ENCODE measurements around the gene ARHGAP20. TPM values are rescaled to one million over a fixed set of nuclear protein-coding genes. Genes with fewer than 3 reads are reported as not detected.

Gene ARHGAP20
- total and polyA plus RNA-seq, 2 of the 4 experiments (the other 2 are of a cell fraction), result 1.4 to 2.5 TPM

- Histone ChIP-seq H4K91ac (ENCODE audit: insufficient read depth, low read depth, low read length) (no peak overlapping the region), H3K18ac (ENCODE audit: low read depth, low read length) (no peak overlapping the region), H3K9me3 (ENCODE audit: control insufficient read depth, insufficient read depth, low read length) (no peaks in the 10 kb centered on the region), H3K23ac (ENCODE audit: low read depth, low read length) (no peak overlapping the region), H3K14ac (replicated peaks; ENCODE audit: low read depth, low read length) (no peak overlapping the region), H3K27ac (ENCODE audit: insufficient read depth, low read length) (no peak overlapping the region), H4K8ac (ENCODE audit: low read depth in 2 of 2, low read length in 2 of 2) (no peak overlapping the region), H3K79me1 (ENCODE audit: low read depth in 1 of 2, low read length in 2 of 2) (no peaks in the 10 kb centered on the region), H3K36me3 (ENCODE audit: control insufficient read depth, insufficient read depth, low read length) (peaks cover under 1% of the 10 kb centered on the region; the same call in 1 of the 2 replicates), H4K20me1 (ENCODE audit: insufficient read depth, low read length) (no peaks in the 10 kb centered on the region), H3K4me3 (ENCODE audit: insufficient read depth, low read depth, low read length) (no peak overlapping the region), H2AK9ac (replicated peaks; ENCODE audit: low read depth, low read length, poor library complexity) (no peak overlapping the region), H3K4ac (ENCODE audit: low read depth, low read length) (no peak overlapping the region), H3K9me1 (ENCODE audit: insufficient read depth, low read length) (0 out of 2 replicates have a peak, but pooled peaks cover 2% of the 10 kb centered on the region), H2AK5ac (ENCODE audit: low read depth, low read length) (no peak overlapping the region), H3K27me3 (ENCODE audit: control insufficient read depth, insufficient read depth, low read length) (no peaks in the 10 kb centered on the region), H2AFZ (replicated peaks; ENCODE audit: low read length, poor library complexity) (no peak overlapping the region), H2BK120ac (ENCODE audit: low read depth, low read length) (no peak overlapping the region), H3K4me1 (ENCODE audit: control insufficient read depth, insufficient read depth, low read length) (no peaks in the 10 kb centered on the region), H2BK15ac (ENCODE audit: low read depth, low read length) (no peak overlapping the region), H2BK20ac (ENCODE audit: low read depth, low read length) (no peak overlapping the region), H3K4me2 (ENCODE audit: low read depth, low read length) (no peak overlapping the region), H3K9ac (ENCODE audit: low read depth, low read length) (no peak overlapping the region), H3K56ac (ENCODE audit: extremely low read depth, insufficient read depth, low read length) (no peak overlapping the region), H2BK5ac (ENCODE audit: low read depth, low read length, poor library complexity, severe bottlenecking) (no peak overlapping the region), H4K5ac (ENCODE audit: low read depth, low read length) (no peak overlapping the region)
- POLR2A ChIA-PET (ENCODE audit: unreplicated experiment), result no interaction called here
- ATAC-seq (ENCODE audit: low read depth) (no peak), DNase-seq (no peak)
- no TSS peak for BruUV-seq (replicated peaks)
- CTCF ChIA-PET, result interaction anchor here (1.0 kb wide), 2 partner anchors 103 to 635 kb away, joined by 3 read pairs; no protein-coding TSS in a partner anchor
- dilution Hi-C loops (cut with HindIII; ENCODE audit: low sequenced_read_pairs, unreplicated experiment) (no loop called here), in situ Hi-C loops (cut with MboI; ENCODE audit: low sequenced_read_pairs) (no loop called here), intact Hi-C loops (cut with micrococcal nuclease) (no loop called here)
- no CpG with 5 or more reads among the region's 5 CpGs for WGBS, 2 experiments (ENCODE audit: extremely low coverage in 2 of 2, insufficient read length in 1 of 2)
- TF ChIP-seq, protein P1, sequence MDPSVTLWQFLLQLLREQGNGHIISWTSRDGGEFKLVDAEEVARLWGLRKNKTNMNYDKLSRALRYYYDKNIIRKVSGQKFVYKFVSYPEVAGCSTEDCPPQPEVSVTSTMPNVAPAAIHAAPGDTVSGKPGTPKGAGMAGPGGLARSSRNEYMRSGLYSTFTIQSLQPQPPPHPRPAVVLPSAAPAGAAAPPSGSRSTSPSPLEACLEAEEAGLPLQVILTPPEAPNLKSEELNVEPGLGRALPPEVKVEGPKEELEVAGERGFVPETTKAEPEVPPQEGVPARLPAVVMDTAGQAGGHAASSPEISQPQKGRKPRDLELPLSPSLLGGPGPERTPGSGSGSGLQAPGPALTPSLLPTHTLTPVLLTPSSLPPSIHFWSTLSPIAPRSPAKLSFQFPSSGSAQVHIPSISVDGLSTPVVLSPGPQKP (IDR thresholded peaks at IDR 0.05; ENCODE audit: borderline replicate concordance, low read depth, low read length), result no peak
- no peak for TF ChIP-seq RAD21 (IDR thresholded peaks at IDR 0.05; ENCODE audit: low read length)
- no peak for TF ChIP-seq RCOR1 (IDR thresholded peaks at IDR 0.05; ENCODE audit: insufficient replicate concordance, low read length)
- no peak for TF ChIP-seq MAFK (IDR thresholded peaks at IDR 0.05; ENCODE audit: low read depth, low read length)
- no peak for TF ChIP-seq CHD1 (IDR thresholded peaks at IDR 0.05; ENCODE audit: low read depth, low read length)
- TF ChIP-seq BHLHE40 (IDR thresholded peaks at IDR 0.05; ENCODE audit: low read depth, low read length), result no peak
- TF ChIP-seq MAZ (IDR thresholded peaks at IDR 0.05; ENCODE audit: borderline replicate concordance, low read depth, low read length), result no peak
- TF ChIP-seq FOS (IDR thresholded peaks at IDR 0.05; ENCODE audit: low read depth, low read length), result no peak
- TF ChIP-seq NFE2L2 (IDR thresholded peaks at IDR 0.05; ENCODE audit: low read depth, low read length), result no peak
- no peak for TF ChIP-seq POLR2A (IDR thresholded peaks at IDR 0.05; ENCODE audit: low read depth, low read length)
- TF ChIP-seq, protein P2, sequence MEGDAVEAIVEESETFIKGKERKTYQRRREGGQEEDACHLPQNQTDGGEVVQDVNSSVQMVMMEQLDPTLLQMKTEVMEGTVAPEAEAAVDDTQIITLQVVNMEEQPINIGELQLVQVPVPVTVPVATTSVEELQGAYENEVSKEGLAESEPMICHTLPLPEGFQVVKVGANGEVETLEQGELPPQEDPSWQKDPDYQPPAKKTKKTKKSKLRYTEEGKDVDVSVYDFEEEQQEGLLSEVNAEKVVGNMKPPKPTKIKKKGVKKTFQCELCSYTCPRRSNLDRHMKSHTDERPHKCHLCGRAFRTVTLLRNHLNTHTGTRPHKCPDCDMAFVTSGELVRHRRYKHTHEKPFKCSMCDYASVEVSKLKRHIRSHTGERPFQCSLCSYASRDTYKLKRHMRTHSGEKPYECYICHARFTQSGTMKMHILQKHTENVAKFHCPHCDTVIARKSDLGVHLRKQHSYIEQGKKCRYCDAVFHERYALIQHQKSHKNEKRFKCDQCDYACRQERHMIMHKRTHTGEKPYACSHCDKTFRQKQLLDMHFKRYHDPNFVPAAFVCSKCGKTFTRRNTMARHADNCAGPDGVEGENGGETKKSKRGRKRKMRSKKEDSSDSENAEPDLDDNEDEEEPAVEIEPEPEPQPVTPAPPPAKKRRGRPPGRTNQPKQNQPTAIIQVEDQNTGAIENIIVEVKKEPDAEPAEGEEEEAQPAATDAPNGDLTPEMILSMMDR (conservative IDR thresholded peaks at IDR 0.05; ENCODE audit: low read depth, low read length), result no peak
- no peak for TF ChIP-seq USF2 (IDR thresholded peaks at IDR 0.05; ENCODE audit: low read depth, low read length)
- no peak for TF ChIP-seq CEBPB (IDR thresholded peaks at IDR 0.05; ENCODE audit: low read depth, low read length)
- no peak for TF ChIP-seq RFX5 (IDR thresholded peaks at IDR 0.05; ENCODE audit: low read depth, low read length)
- no peak for TF ChIP-seq SMC3 (IDR thresholded peaks at IDR 0.05; ENCODE audit: low read depth, low read length)
- no peak for TF ChIP-seq MXI1 (IDR thresholded peaks at IDR 0.05; ENCODE audit: borderline replicate concordance, low read depth, low read length)
Measured at GRCh38 chr11:110573411-110573810, 138.8 kb downstream of the ARHGAP20 start.
